Thyroid gland (tissue), 4 donors: ENCODE results near the gene GGCX.

Experiments used
- CTCF ChIP-seq, 6 experiments: fragments of 200-600 bp in 3 of 6; fragments of 450-650 bp in 3 of 6; sonication (generic) in 3 of 6; IDR thresholded peaks; one replicate each; pipeline ENCODE4 v1.5.1; 2016 to 2019; ENCODE audit warnings: antibody characterized with exemption in 6 of 6, mild to moderate bottlenecking in 2 of 6, inconsistent platforms in 1 of 6, moderate library complexity in 1 of 6
- POLR2A ChIP-seq, 2 donors: fragments of 450-650 bp; IDR thresholded peaks; one replicate each; pipeline ENCODE4 v1.6.1; 2017; ENCODE audit warnings: antibody characterized with exemption in 2 of 2, mild to moderate bottlenecking in 2 of 2, moderate library complexity in 1 of 2

- TF ChIP-seq CTCF (IDR thresholded peaks at IDR 0.05) (no peak), POLR2A (IDR thresholded peaks at IDR 0.05) (no peak)
These were observed 21.1 kb downstream of the GGCX start for GRCh38 chr2:85540133-85540648.
